Measurements from ENCODE around the gene VASH2. TPM values are rescaled to one million over a fixed set of nuclear protein-coding genes. Genes with fewer than 3 reads are reported as not detected.

The VASH2 gene
- total and polyA plus RNA-seq, 2 of the 8 experiments (the other 6 are each of a cell fraction or from before 2014, with no cell fraction given): 44.0 to 187 TPM

GRCh38 chr1:212981025-212981495 lies 30.7 kb downstream of the VASH2 start:
- Histone ChIP-seq H3K23me2 (ENCODE audit: low read depth, low read length) (no peaks in the 10 kb centered on the region), H2AFZ (ENCODE audit: low read length) (no peak overlapping the region), H3K56ac (replicated peaks; ENCODE audit: insufficient read length, low read depth, low read length) (no peak overlapping the region), H4K91ac (replicated peaks; ENCODE audit: insufficient read length, low read length) (no peak overlapping the region), H3K14ac (ENCODE audit: insufficient read length) (no peak overlapping the region), H3K4me2 (ENCODE audit: insufficient read depth in 1 of 2, low read depth in 2 of 2, low read length in 2 of 2) (no peak overlapping the region), H3K27ac (ENCODE audit: low read depth, low read length) (no peak overlapping the region), H4K20me1 (replicated peaks in 1 of 2; ENCODE audit: control insufficient read depth in 1 of 2, insufficient read depth in 2 of 2, low read length in 2 of 2) (peaks cover 0 to 14% of the 10 kb centered on the region in 2 experiments), H3K9ac (replicated peaks in 1 of 4; ENCODE audit: extremely low read depth in 1 of 4, low read depth in 3 of 4, low read length in 3 of 4) (no peak overlapping the region; a peak in 1 of 7 replicates), H2BK12ac (ENCODE audit: low read depth, low read length) (no peak overlapping the region), H2BK120ac (replicated peaks; ENCODE audit: low read depth, low read length) (no peak overlapping the region), H3K36me3 (ENCODE audit: control insufficient read depth in 2 of 4, insufficient read depth in 4 of 4, low read length in 3 of 4) (peaks cover 39 to 90% (median 57%) of the 10 kb centered on the region in 4 experiments), H3K18ac (ENCODE audit: extremely low read depth, low read length) (0 out of 2 replicates have a peak overlapping the region, but pooled peaks have one; percentile 9), H2BK5ac (ENCODE audit: low read depth, low read length) (no peak overlapping the region; the same call in 1 of the 2 replicates), H3K27me3 (replicated peaks in 1 of 4; ENCODE audit: control insufficient read depth in 3 of 4, extremely low read depth in 1 of 4, insufficient read depth in 3 of 4, low read length in 3 of 4) (no peaks in the 10 kb centered on the region), H3K4me1 (replicated peaks in 1 of 4; ENCODE audit: control insufficient read depth in 3 of 4, insufficient read depth in 4 of 4, low read length in 3 of 4) (peaks cover 0 to 9% (median 5%) of the 10 kb centered on the region in 4 experiments), H2BK20ac (ENCODE audit: low read length) (no peak overlapping the region), H3K4me3 (ENCODE audit: extremely low read depth in 1 of 4, insufficient read depth in 2 of 4, low read depth in 3 of 4, low read length in 4 of 4) (no peak overlapping the region), H3K79me2 (ENCODE audit: control insufficient read depth in 1 of 2, insufficient read depth in 2 of 2, low read length in 2 of 2) (no peaks in the 10 kb centered on the region), H3K23ac (ENCODE audit: insufficient read length) (no peak overlapping the region), H3K4ac (replicated peaks; ENCODE audit: insufficient read length, low read depth, low read length) (no peak overlapping the region), H4K8ac (ENCODE audit: extremely low read depth, insufficient read depth, low read length) (no peak overlapping the region), H2AK5ac (ENCODE audit: low read depth, low read length) (no peak overlapping the region), H4K5ac (ENCODE audit: insufficient read length, low read depth, low read length) (no peak overlapping the region), H3K79me1 (ENCODE audit: low read depth, low read length) (peaks cover 3% of the 10 kb centered on the region; the same call in 1 of the 2 replicates), H2BK15ac (ENCODE audit: low read length) (no peak overlapping the region), H3K9me3 (ENCODE audit: insufficient read depth in 2 of 2, low read depth in 1 of 2, low read length in 1 of 2) (no peaks in the 10 kb centered on the region)
- ChIA-PET CTCF (ENCODE audit: partially characterized antibody) (interaction anchor here (1.0 to 4.9 kb wide), 9 partner anchors 10 to 123 kb away, joined by 3 to 64 read pairs (median 6); partner anchors contain the start of gene FLVCR1), POLR2A (ENCODE audit: partially characterized antibody) (interaction anchor here (1.1 to 12.9 kb wide), 11 partner anchors 9 to 106 kb away, joined by 3 to 240 read pairs (median 5); partner anchors contain the start of gene VASH2)
- FAIRE-seq: no peak
- TF ChIP-seq CTBP2 (IDR thresholded peaks at IDR 0.05; ENCODE audit: borderline replicate concordance, insufficient read depth, insufficient read length, low read length) (no peak), SAP30 (IDR thresholded peaks at IDR 0.05; ENCODE audit: insufficient read depth, insufficient replicate concordance, low read length) (no peak), TAF1 (IDR thresholded peaks at IDR 0.05; ENCODE audit: low read depth, low read length) (no peak), POLR2A (IDR thresholded peaks at IDR 0.05; ENCODE audit: control extremely low read depth in 1 of 2, low read depth in 2 of 2, low read length in 2 of 2) (peak in 1 of 2 experiments; percentile 75; a peak in 2 of 3 replicates), BRCA1 (IDR thresholded peaks at IDR 0.05; ENCODE audit: low read depth, low read length) (no peak), USF2 (IDR thresholded peaks at IDR 0.05; ENCODE audit: low read length) (no peak), BCL11A (IDR thresholded peaks at IDR 0.05; ENCODE audit: low read depth in 2 of 2, low read length in 2 of 2) (no peak), POLR2AphosphoS5 (IDR thresholded peaks at IDR 0.05; ENCODE audit: low read depth, low read length) (peak; percentile 73), CHD2 (IDR thresholded peaks at IDR 0.05; ENCODE audit: low read length) (no peak), SIN3A (conservative IDR thresholded peaks at IDR 0.05 in 1 of 2, IDR thresholded peaks at IDR 0.05 in 1 of 2; ENCODE audit: low read depth in 1 of 2, low read length in 2 of 2) (peak; percentile 59 to 84; a peak in 2 of 4 replicates), CHD1 (IDR thresholded peaks at IDR 0.05; ENCODE audit: low read depth, low read length) (no peak)
- peak in 1 of 2 experiments; percentile 47 for DNase-seq (ENCODE audit: low read depth in 1 of 2, low spot score in 2 of 2)
- WGBS, 2 experiments (ENCODE audit: extremely low coverage in 1 of 2, insufficient coverage in 1 of 2, insufficient read length in 1 of 2, insufficient replicate concordance in 2 of 2, low coverage in 1 of 2, low lambda C conversion rate in 2 of 2, missing lambda C conversion rate in 1 of 2): 93% methylated on average over 11 of the region's 11 CpGs; no CpG with 5 or more reads in 1 of the 2 experiments
